ENCODE results near the gene ASB6.

Gene ASB6

DNA sequence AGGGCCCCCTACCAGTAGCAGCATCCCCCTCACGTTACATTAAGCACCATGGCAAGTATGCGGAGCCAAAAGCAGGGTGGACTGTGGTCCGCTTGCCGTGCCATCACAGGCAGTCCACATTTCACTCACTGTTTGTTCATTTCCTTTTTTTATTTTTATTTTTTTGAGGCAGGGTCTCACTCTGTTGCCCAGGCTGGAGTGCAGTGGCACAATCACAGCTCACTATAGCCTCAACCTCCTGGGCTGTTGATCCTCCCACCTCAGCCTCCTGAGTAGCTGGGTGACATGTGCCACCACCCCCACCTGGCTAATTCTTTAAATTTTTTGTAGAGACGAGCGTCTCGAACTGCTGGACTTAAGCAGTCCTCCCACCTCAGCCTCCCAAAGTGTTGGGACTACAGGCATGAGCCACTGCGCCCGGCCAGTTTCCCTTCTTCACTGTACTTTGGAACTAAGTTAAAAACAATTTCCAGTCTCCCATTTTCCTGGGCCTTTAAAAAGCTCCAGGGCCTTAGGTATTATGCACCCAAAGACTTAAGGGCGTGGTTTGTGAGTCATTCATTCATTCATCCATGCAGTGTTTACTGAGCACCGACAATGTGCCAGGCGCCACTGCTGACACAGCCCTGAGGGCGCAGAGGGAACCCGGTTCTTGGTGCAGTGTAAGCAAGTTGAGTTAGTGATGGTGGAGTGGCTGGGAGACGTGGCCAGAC, 43.4 kb upstream of the ASB6 start:
- no peak overlapping the region for H3K4me2 ChIP-seq (ENCODE audit: low read length)
- H3K79me1 ChIP-seq (ENCODE audit: low read length), result no peaks in the 10 kb centered on the region
- no peak overlapping the region for H2BK5ac ChIP-seq (ENCODE audit: low read length)
- no peak overlapping the region for H3K56ac ChIP-seq (ENCODE audit: low read length)
- H3K9ac ChIP-seq (ENCODE audit: low read length), result no peak overlapping the region
- no peaks in the 10 kb centered on the region for H3K36me3 ChIP-seq (ENCODE audit: control insufficient read depth, insufficient read depth, low read length)
- no peak overlapping the region for H3K4ac ChIP-seq (ENCODE audit: low read depth, low read length)
- no CpG with 5 or more reads among the region's 15 CpGs for WGBS (ENCODE audit: extremely low coverage, insufficient coverage, low lambda C conversion rate)
- H3K4me1 ChIP-seq (ENCODE audit: control insufficient read depth, low read depth, low read length), result no peaks in the 10 kb centered on the region
- H2BK120ac ChIP-seq (ENCODE audit: low read depth, low read length), result no peak overlapping the region
- no peak overlapping the region for H3K18ac ChIP-seq (ENCODE audit: low read length)
- no peak overlapping the region for H3K23ac ChIP-seq (ENCODE audit: low read length)
- DNase-seq, result no peak
- no peak overlapping the region for H3K4me3 ChIP-seq (ENCODE audit: low read length)
- no peak overlapping the region for H2AK5ac ChIP-seq (ENCODE audit: low read length)
- no peak overlapping the region for H3K27ac ChIP-seq (ENCODE audit: low read depth, low read length)
- no peak overlapping the region for H4K5ac ChIP-seq (ENCODE audit: low read length)
- no peaks in the 10 kb centered on the region for H3K79me2 ChIP-seq (ENCODE audit: control insufficient read depth, insufficient read depth, low read length)
- H4K8ac ChIP-seq (ENCODE audit: low read depth, low read length), result no peak overlapping the region
- no peak overlapping the region for H2BK15ac ChIP-seq (replicated peaks; ENCODE audit: low read depth)
- no peaks in the 10 kb centered on the region for H3K27me3 ChIP-seq (ENCODE audit: insufficient read depth, low read length, poor library complexity)

DNA sequence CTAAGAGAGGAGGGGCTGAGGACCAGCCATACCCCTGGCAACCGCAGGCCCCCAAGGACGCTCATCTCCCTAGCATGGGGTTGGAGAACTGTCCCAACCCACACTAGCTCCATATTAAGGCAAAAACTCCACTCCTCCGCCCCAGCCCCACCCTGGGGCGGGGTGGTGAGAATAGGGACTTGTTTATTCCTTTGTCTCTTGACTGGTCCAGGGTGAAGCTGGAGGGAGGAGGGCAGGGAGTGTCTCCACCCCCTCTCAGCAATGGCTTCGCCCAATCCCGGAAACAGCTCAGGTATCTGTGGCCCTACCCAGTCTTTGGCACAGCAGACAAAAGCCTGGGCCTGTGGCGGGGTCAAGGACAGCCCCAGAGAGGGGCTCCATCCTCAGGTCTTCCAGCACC, 40.4 kb upstream of the ASB6 start:
- H4K8ac ChIP-seq (ENCODE audit: low read depth, low read length), result no peak overlapping the region
- no peak overlapping the region for H3K23ac ChIP-seq (ENCODE audit: low read length)
- no peak overlapping the region for H3K56ac ChIP-seq (ENCODE audit: low read length)
- H3K18ac ChIP-seq (ENCODE audit: low read length), result no peak overlapping the region
- no peak overlapping the region for H2BK120ac ChIP-seq (ENCODE audit: low read depth, low read length)
- H3K27ac ChIP-seq (ENCODE audit: low read depth, low read length), result no peak overlapping the region
- no peaks in the 10 kb centered on the region for H3K79me2 ChIP-seq (ENCODE audit: control insufficient read depth, insufficient read depth, low read length)
- no peak overlapping the region for H2BK15ac ChIP-seq (replicated peaks; ENCODE audit: low read depth)
- H3K79me1 ChIP-seq (ENCODE audit: low read length), result no peaks in the 10 kb centered on the region
- H2BK5ac ChIP-seq (ENCODE audit: low read length), result no peak overlapping the region
- no peak for DNase-seq
- H3K27me3 ChIP-seq (ENCODE audit: insufficient read depth, low read length, poor library complexity), result no peaks in the 10 kb centered on the region
- no peak overlapping the region for H4K5ac ChIP-seq (ENCODE audit: low read length)
- no peak overlapping the region for H3K4me2 ChIP-seq (ENCODE audit: low read length)
- H2AK5ac ChIP-seq (ENCODE audit: low read length), result no peak overlapping the region
- no peaks in the 10 kb centered on the region for H3K36me3 ChIP-seq (ENCODE audit: control insufficient read depth, insufficient read depth, low read length)
- H3K4me1 ChIP-seq (ENCODE audit: control insufficient read depth, low read depth, low read length), result no peaks in the 10 kb centered on the region
- no peak overlapping the region for H3K4me3 ChIP-seq (ENCODE audit: low read length)
- H3K4ac ChIP-seq (ENCODE audit: low read depth, low read length), result no peak overlapping the region
- H3K9ac ChIP-seq (ENCODE audit: low read length), result no peak overlapping the region
- whole genome bisulfite sequencing (ENCODE audit: extremely low coverage, insufficient coverage, low lambda C conversion rate), result no CpG with 5 or more reads among the region's 7 CpGs

DNA sequence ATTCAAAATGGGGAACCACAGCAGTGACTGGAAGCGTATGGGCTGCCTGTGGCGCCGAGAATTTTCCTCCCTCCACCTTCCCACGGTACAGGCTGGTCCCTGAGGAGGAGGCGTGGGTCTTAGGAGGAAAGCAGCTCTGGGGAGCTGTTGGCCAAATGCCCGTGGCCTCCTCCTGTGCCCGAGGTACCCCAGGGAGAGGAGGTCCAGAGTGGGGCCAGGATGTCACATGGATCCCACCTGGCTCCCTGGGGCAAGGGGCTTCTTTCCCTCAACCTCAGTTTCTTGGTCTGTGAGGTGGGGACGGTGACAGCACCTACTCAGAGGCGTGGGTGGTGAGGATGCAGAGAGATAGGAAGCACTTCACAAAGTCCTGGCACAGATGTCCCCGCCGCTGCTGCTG, 40.0 kb upstream of the ASB6 start:
- no CpG with 5 or more reads among the region's 11 CpGs for WGBS (ENCODE audit: extremely low coverage, insufficient coverage, low lambda C conversion rate)
- Histone ChIP-seq H2BK120ac (ENCODE audit: low read depth, low read length) (no peak overlapping the region), H2BK15ac (replicated peaks; ENCODE audit: low read depth) (no peak overlapping the region), H3K4ac (ENCODE audit: low read depth, low read length) (no peak overlapping the region), H3K9ac (ENCODE audit: low read length) (no peak overlapping the region), H3K79me2 (ENCODE audit: control insufficient read depth, insufficient read depth, low read length) (no peaks in the 10 kb centered on the region), H3K18ac (ENCODE audit: low read length) (no peak overlapping the region), H4K5ac (ENCODE audit: low read length) (no peak overlapping the region), H3K4me2 (ENCODE audit: low read length) (no peak overlapping the region), H3K4me3 (ENCODE audit: low read length) (no peak overlapping the region), H4K8ac (ENCODE audit: low read depth, low read length) (no peak overlapping the region), H3K4me1 (ENCODE audit: control insufficient read depth, low read depth, low read length) (no peaks in the 10 kb centered on the region), H3K23ac (ENCODE audit: low read length) (no peak overlapping the region), H2BK5ac (ENCODE audit: low read length) (no peak overlapping the region), H3K79me1 (ENCODE audit: low read length) (no peaks in the 10 kb centered on the region), H3K27me3 (ENCODE audit: insufficient read depth, low read length, poor library complexity) (no peaks in the 10 kb centered on the region), H3K36me3 (ENCODE audit: control insufficient read depth, insufficient read depth, low read length) (no peaks in the 10 kb centered on the region), H2AK5ac (ENCODE audit: low read length) (no peak overlapping the region), H3K27ac (ENCODE audit: low read depth, low read length) (no peak overlapping the region), H3K56ac (ENCODE audit: low read length) (no peak overlapping the region)
- DNase-seq, result no peak

DNA sequence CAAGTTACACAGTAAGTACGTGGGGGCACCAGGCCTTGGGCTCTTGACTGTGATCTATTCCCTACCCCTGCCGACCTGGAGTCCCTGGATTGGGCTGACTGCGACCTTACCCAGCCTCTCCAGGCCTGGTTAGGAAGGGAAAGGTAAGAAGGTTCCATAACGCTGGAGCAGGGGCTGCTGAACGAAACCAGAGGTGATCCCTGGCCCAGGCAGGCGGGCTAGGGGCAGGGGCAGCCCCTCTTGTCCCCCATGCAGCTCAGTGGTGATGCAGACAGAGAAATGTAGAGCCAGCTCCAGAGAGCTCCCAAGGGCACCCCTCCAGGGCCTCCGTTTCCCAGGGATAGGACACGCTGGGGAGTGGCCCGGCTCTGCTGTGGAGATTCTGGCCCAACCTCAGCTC, 37.6 kb upstream of the ASB6 start:
- H3K4me2 ChIP-seq (ENCODE audit: low read length), result no peak overlapping the region
- no peak for DNase-seq
- no peak overlapping the region for H2BK15ac ChIP-seq (replicated peaks; ENCODE audit: low read depth)
- H3K56ac ChIP-seq (ENCODE audit: low read length), result no peak overlapping the region
- no peaks in the 10 kb centered on the region for H3K4me1 ChIP-seq (ENCODE audit: control insufficient read depth, low read depth, low read length)
- H3K79me1 ChIP-seq (ENCODE audit: low read length), result no peaks in the 10 kb centered on the region
- no peaks in the 10 kb centered on the region for H3K27me3 ChIP-seq (ENCODE audit: insufficient read depth, low read length, poor library complexity)
- no peaks in the 10 kb centered on the region for H3K79me2 ChIP-seq (ENCODE audit: control insufficient read depth, insufficient read depth, low read length)
- no peak overlapping the region for H4K5ac ChIP-seq (ENCODE audit: low read length)
- H3K23ac ChIP-seq (ENCODE audit: low read length), result no peak overlapping the region
- no peak overlapping the region for H2AK5ac ChIP-seq (ENCODE audit: low read length)
- no peak overlapping the region for H3K4me3 ChIP-seq (ENCODE audit: low read length)
- H2BK5ac ChIP-seq (ENCODE audit: low read length), result no peak overlapping the region
- no peak overlapping the region for H3K18ac ChIP-seq (ENCODE audit: low read length)
- H4K8ac ChIP-seq (ENCODE audit: low read depth, low read length), result no peak overlapping the region
- no peak overlapping the region for H3K9ac ChIP-seq (ENCODE audit: low read length)
- no peaks in the 10 kb centered on the region for H3K36me3 ChIP-seq (ENCODE audit: control insufficient read depth, insufficient read depth, low read length)
- no peak overlapping the region for H3K4ac ChIP-seq (ENCODE audit: low read depth, low read length)
- no peak overlapping the region for H2BK120ac ChIP-seq (ENCODE audit: low read depth, low read length)
- H3K27ac ChIP-seq (ENCODE audit: low read depth, low read length), result no peak overlapping the region
- no CpG with 5 or more reads among the region's 9 CpGs for WGBS (ENCODE audit: extremely low coverage, insufficient coverage, low lambda C conversion rate)

DNA sequence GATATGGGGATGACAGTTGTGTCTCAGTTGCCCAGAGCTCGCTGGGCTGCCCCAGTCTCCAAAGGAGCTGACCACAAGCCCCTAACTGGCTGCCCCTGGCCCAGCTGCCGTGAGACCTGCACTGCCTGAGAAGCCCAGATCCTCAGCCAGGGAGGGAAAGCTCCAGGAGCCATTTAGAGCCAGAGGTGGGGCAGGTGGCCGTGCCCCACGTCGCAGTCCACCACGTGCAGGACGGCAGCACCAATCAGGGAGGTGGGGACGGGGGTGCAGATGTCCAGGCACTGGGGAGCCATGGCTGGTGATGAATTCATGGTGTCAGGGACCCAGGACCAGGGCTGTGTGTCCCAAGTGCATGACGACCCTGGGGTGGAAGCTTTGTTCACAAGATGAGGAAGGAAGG, 36.9 kb upstream of the ASB6 start:
- no peak overlapping the region for H3K18ac ChIP-seq (ENCODE audit: low read length)
- H4K5ac ChIP-seq (ENCODE audit: low read length), result no peak overlapping the region
- no peaks in the 10 kb centered on the region for H3K27me3 ChIP-seq (ENCODE audit: insufficient read depth, low read length, poor library complexity)
- H3K36me3 ChIP-seq (ENCODE audit: control insufficient read depth, insufficient read depth, low read length), result no peaks in the 10 kb centered on the region
- no CpG with 5 or more reads among the region's 9 CpGs for WGBS (ENCODE audit: extremely low coverage, insufficient coverage, low lambda C conversion rate)
- no peak overlapping the region for H3K9ac ChIP-seq (ENCODE audit: low read length)
- H3K79me2 ChIP-seq (ENCODE audit: control insufficient read depth, insufficient read depth, low read length), result no peaks in the 10 kb centered on the region
- H3K4me2 ChIP-seq (ENCODE audit: low read length), result no peak overlapping the region
- H3K4me1 ChIP-seq (ENCODE audit: control insufficient read depth, low read depth, low read length), result no peaks in the 10 kb centered on the region
- no peak overlapping the region for H3K4ac ChIP-seq (ENCODE audit: low read depth, low read length)
- no peak overlapping the region for H3K27ac ChIP-seq (ENCODE audit: low read depth, low read length)
- no peak overlapping the region for H2BK15ac ChIP-seq (replicated peaks; ENCODE audit: low read depth)
- no peak overlapping the region for H2AK5ac ChIP-seq (ENCODE audit: low read length)
- no peak overlapping the region for H4K8ac ChIP-seq (ENCODE audit: low read depth, low read length)
- no peak overlapping the region for H3K56ac ChIP-seq (ENCODE audit: low read length)
- no peak overlapping the region for H3K4me3 ChIP-seq (ENCODE audit: low read length)
- H3K79me1 ChIP-seq (ENCODE audit: low read length), result no peaks in the 10 kb centered on the region
- no peak overlapping the region for H2BK5ac ChIP-seq (ENCODE audit: low read length)
- H3K23ac ChIP-seq (ENCODE audit: low read length), result no peak overlapping the region
- H2BK120ac ChIP-seq (ENCODE audit: low read depth, low read length), result no peak overlapping the region
- no peak for DNase-seq

DNA sequence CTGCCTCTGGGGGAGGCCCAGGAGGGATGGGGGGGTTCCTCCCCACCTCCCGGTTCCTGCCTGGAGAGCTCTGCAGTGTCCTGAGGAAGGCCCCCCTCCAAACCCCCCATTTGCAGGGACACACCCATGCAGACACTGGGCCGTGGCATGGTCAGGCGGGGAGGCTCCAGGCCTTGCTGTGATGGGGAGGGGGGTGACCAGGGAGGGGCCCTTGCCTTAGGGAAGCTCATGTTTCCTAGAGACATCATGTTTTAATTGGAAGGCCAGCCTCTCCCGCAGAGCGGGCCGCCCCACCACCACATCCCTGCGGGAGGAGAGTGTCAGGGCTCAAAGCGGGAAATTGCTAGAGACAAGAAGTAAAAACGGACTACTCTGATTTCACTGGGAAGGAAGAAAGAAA, 35.5 kb upstream of the ASB6 start:
- Histone ChIP-seq H4K5ac (ENCODE audit: low read length) (no peak overlapping the region), H3K36me3 (ENCODE audit: control insufficient read depth, insufficient read depth, low read length) (no peaks in the 10 kb centered on the region), H2BK120ac (ENCODE audit: low read depth, low read length) (no peak overlapping the region), H3K79me1 (ENCODE audit: low read length) (no peaks in the 10 kb centered on the region), H2AK5ac (ENCODE audit: low read length) (no peak overlapping the region), H3K79me2 (ENCODE audit: control insufficient read depth, insufficient read depth, low read length) (no peaks in the 10 kb centered on the region), H3K4me1 (ENCODE audit: control insufficient read depth, low read depth, low read length) (no peaks in the 10 kb centered on the region), H3K9ac (ENCODE audit: low read length) (no peak overlapping the region), H3K27ac (ENCODE audit: low read depth, low read length) (no peak overlapping the region), H3K27me3 (ENCODE audit: insufficient read depth, low read length, poor library complexity) (no peaks in the 10 kb centered on the region), H3K23ac (ENCODE audit: low read length) (no peak overlapping the region), H3K4ac (ENCODE audit: low read depth, low read length) (no peak overlapping the region), H2BK15ac (replicated peaks; ENCODE audit: low read depth) (no peak overlapping the region), H2BK5ac (ENCODE audit: low read length) (no peak overlapping the region), H3K4me2 (ENCODE audit: low read length) (no peak overlapping the region), H3K4me3 (ENCODE audit: low read length) (no peak overlapping the region), H3K18ac (ENCODE audit: low read length) (no peak overlapping the region), H4K8ac (ENCODE audit: low read depth, low read length) (no peak overlapping the region), H3K56ac (ENCODE audit: low read length) (no peak overlapping the region)
- no peak for DNase-seq
- no CpG with 5 or more reads among the region's 9 CpGs for WGBS (ENCODE audit: extremely low coverage, insufficient coverage, low lambda C conversion rate)

Measured in mesendoderm (in vitro differentiated cells).